Osteocyte (in vitro differentiated cells): Measurements from ENCODE around the gene BAHCC1. TPM values are rescaled to one million over a fixed set of nuclear protein-coding genes. Genes with fewer than 3 reads are reported as not detected.

Experiments
- DNase-seq: peaks from one replicate; pipeline ENCODE4 v3.0.0; 2021; ENCODE audit warnings: mixed read lengths; ENCODE audit not compliant: unreplicated experiment; ENCODE audit errors: extremely low spot score
- H3K27ac Mint-ChIP-seq: one replicate; pipeline ENCODE4 v1.8.0; 2021; ENCODE audit warnings: mild to moderate bottlenecking, mixed read lengths; ENCODE audit not compliant: unreplicated experiment
- H3K27me3 Mint-ChIP-seq: one replicate; pipeline ENCODE4 v1.8.0; 2021; ENCODE audit warnings: mixed read lengths; ENCODE audit not compliant: unreplicated experiment
- H3K36me3 Mint-ChIP-seq: one replicate; pipeline ENCODE4 v1.8.0; 2021; ENCODE audit warnings: mixed read lengths; ENCODE audit not compliant: unreplicated experiment
- H3K4me1 Mint-ChIP-seq: one replicate; pipeline ENCODE4 v1.8.0; 2021; ENCODE audit warnings: mixed read lengths; ENCODE audit not compliant: unreplicated experiment
- H3K4me3 Mint-ChIP-seq: one replicate; pipeline ENCODE4 v1.8.0; 2021; ENCODE audit warnings: mild to moderate bottlenecking, moderate library complexity, mixed read lengths; ENCODE audit not compliant: unreplicated experiment
- H3K9me3 Mint-ChIP-seq: one replicate; pipeline ENCODE4 v1.8.0; 2021; ENCODE audit warnings: mixed read lengths; ENCODE audit not compliant: unreplicated experiment
- total RNA-seq: library from RNA; stranded (reverse); gene quantifications from 2 replicates; pipeline ENCODE4 v1.2.1, GENCODE V29; 2021
- TF ChIP-seq, protein P1 (sequence below): fragments of 200-600 bp; sonication (generic); IDR thresholded peaks from 2 replicates; pipeline ENCODE4 v1.5.0; 2021; ENCODE audit warnings: antibody characterized with exemption, mild to moderate bottlenecking, moderate library complexity

The BAHCC1 gene
- total RNA-seq, 1 donor from 2014 or later: 55.7 TPM

DNA sequence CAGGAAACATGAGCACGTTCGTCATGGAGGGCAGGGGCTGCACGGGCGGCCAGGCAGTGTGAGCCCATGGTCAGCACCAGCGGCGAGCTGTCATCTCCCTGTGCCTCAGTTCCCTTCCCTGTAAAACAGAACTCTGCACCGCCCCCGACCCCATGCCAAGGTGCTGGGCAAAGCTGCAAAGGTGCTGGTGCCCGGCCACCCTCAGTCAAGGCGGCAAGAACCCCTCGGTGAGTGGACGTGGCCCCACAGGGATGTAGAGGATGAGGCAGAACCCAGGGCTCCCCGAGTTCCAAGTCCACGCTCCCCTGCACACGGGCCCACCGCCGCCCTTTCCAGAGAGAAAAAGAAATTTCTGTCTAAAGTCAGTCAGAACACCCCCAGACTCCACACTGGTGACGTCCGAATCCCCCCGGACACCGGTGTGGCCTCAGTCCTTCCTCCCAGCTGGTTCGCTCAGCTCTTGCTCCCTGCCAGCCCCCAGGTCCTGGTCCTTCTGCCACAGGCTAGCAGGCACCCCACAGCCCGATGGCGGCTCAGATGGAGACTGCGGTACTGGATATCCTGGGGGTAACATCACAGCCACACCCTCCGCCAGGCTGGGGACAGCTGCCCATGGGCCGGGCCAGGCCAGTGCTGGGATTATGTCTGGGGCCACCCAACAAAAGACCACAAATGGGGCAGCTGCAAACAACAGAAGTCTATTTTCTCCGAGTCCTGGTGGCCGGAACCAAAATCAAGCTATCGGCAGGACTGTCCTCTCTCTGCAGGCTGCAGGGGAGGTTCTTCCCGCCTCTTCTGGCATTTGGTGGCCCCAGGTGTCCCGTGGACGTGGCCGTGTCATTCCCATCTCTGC lies 14.4 kb upstream of the BAHCC1 start:
- peaks cover 2% of the 10 kb centered on the region for H3K4me1 Mint-ChIP-seq
- H3K4me3 Mint-ChIP-seq: no peak overlapping the region
- DNase-seq: no peak
- no peaks in the 10 kb centered on the region for H3K36me3 Mint-ChIP-seq
- TF ChIP-seq, protein P1, sequence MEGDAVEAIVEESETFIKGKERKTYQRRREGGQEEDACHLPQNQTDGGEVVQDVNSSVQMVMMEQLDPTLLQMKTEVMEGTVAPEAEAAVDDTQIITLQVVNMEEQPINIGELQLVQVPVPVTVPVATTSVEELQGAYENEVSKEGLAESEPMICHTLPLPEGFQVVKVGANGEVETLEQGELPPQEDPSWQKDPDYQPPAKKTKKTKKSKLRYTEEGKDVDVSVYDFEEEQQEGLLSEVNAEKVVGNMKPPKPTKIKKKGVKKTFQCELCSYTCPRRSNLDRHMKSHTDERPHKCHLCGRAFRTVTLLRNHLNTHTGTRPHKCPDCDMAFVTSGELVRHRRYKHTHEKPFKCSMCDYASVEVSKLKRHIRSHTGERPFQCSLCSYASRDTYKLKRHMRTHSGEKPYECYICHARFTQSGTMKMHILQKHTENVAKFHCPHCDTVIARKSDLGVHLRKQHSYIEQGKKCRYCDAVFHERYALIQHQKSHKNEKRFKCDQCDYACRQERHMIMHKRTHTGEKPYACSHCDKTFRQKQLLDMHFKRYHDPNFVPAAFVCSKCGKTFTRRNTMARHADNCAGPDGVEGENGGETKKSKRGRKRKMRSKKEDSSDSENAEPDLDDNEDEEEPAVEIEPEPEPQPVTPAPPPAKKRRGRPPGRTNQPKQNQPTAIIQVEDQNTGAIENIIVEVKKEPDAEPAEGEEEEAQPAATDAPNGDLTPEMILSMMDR: no peak
- H3K27ac Mint-ChIP-seq: no peak overlapping the region
- H3K9me3 Mint-ChIP-seq: no peaks in the 10 kb centered on the region
- no peaks in the 10 kb centered on the region for H3K27me3 Mint-ChIP-seq

DNA sequence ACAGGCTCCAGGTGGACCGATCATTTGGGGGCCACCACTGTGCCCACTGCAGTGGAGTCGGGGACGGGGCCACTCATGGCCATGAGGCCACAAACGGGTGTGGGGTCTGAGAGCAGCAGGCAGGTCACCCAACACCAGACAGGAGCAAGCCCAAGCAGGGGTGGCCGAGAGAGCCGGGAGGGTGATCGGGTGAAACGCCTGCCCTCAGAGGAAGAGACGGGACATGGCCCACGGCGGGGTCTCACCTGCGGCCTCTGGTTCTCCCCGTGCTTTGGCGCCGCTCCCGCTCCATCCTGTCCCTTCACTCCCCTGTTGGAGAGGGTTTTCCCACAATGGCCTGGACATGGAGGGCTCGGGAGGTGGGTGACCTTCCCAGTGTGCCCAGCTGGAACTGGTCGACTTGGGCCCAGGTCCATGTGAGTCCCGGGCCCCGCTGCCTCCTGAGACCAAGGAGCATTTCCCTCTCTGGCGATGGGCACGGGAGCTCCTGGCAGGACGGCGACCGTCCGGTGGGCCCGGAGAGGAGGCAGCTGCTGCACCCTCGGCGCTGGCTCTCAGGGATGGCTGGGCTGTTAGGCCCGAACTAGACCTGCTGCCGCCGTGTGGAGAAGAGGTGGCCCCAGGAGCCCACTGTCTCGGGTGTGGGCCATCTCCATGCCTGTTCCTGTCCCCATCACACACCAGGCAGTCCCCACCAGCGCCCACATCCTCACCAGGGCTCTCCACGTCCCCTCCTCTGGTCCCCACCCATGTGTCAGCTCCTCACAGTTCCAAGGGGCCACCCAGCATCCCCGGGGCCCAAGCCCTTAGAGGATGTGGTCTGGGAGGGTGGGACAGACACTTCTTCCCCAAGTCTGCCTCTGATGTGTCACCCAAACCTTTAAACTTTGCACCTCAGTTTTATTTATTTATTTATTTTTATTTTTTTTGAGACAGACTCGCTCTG lies 13.4 kb upstream of the BAHCC1 start:
- H3K27me3 Mint-ChIP-seq: no peaks in the 10 kb centered on the region
- TF ChIP-seq, protein P1: no peak
- H3K36me3 Mint-ChIP-seq: no peaks in the 10 kb centered on the region
- no peak overlapping the region for H3K4me3 Mint-ChIP-seq
- peaks cover 4% of the 10 kb centered on the region for H3K4me1 Mint-ChIP-seq
- no peak for DNase-seq
- peak overlapping the region; percentile 38 for H3K27ac Mint-ChIP-seq
- no peaks in the 10 kb centered on the region for H3K9me3 Mint-ChIP-seq

DNA sequence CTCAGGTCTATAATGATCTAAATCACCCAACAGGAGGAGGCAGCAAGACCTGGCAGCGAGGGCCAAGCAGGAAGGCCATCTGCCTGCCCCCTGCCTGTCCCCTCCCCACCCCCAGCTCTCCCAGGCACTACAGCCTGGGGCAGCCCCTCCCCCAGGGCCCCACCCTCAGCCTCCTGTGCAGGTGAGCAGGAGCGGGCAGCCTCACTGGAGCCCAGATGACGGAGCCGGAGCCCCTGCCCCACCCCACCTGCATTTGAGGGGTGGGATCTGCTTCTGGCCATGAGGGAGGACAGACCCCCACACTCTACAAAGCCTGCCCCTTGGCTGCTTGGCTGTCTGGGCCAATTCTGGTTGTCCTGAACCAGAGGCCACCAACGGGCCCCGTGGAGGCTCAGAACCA lies 12.4 kb upstream of the BAHCC1 start:
- no peak for DNase-seq
- TF ChIP-seq, protein P1: no peak
- H3K27ac Mint-ChIP-seq: no peak overlapping the region
- H3K9me3 Mint-ChIP-seq: no peaks in the 10 kb centered on the region
- no peak overlapping the region for H3K4me3 Mint-ChIP-seq
- no peaks in the 10 kb centered on the region for H3K36me3 Mint-ChIP-seq
- no peaks in the 10 kb centered on the region for H3K27me3 Mint-ChIP-seq
- H3K4me1 Mint-ChIP-seq: peaks cover 5% of the 10 kb centered on the region

DNA sequence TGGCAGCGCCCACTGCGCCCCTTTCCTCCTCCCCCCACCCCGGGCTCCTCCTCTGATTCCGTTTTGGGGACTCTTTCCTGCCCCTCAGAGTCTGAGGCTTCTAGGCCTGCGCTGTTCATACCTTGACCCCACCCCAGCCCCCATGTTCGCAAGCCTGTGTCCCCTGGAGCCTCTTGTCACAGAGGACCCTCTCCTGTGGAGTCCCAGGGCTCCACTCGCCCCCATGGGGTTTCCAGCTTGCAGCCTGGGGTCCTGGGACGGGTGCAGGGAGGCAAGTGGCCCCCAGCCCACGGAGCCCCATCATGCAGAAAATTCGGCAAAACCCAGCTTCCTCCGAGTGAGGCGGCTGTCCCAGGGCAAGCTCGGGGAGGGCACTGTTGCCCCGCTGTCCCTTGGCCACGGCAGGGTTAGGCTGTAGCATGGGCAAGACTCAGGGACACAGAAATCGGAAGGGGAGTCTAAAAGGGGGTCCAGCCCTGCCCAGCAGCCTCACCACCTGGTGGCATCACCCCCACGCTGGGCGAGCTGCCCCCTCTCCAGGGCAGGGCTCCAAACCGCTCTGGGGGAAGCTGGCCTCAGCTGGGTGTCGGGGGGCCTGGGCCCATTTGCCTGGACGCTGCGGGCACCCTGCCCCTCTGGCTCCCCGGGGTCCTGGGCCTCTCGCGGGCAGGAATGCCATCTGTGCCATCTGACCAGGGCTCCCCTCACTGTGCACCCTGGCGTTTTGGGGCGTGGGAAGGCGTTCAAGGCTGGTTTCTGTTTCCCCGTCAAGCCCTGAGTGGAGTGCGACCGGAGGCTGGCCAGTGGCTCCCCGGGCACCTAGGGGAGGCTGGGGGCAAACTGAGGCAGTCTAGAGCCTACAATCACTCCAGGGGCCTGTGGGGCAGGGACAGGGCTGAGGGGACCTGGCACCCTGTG lies 11.5 kb upstream of the BAHCC1 start:
- no peak overlapping the region for H3K4me3 Mint-ChIP-seq
- TF ChIP-seq, protein P1: no peak
- peaks cover 15% of the 10 kb centered on the region for H3K4me1 Mint-ChIP-seq
- H3K9me3 Mint-ChIP-seq: no peaks in the 10 kb centered on the region
- H3K27ac Mint-ChIP-seq: no peak overlapping the region
- H3K27me3 Mint-ChIP-seq: no peaks in the 10 kb centered on the region
- no peaks in the 10 kb centered on the region for H3K36me3 Mint-ChIP-seq
- DNase-seq: no peak
